DMS153 (cell line): ENCODE measurements around the gene HS6ST1.

ENCODE experiments used
- DNase-seq: peaks from one replicate; lab custom pipeline; 2025; lab: John Stamatoyannopoulos, UW

Gene HS6ST1

GRCh38 chr2:128298846-128299507 lies 19.7 kb downstream of the HS6ST1 start:
- DNase-seq = no peak

- DNase-seq = no peak
Observed at GRCh38 chr2:128298286-128298685, 20.4 kb downstream of the HS6ST1 start.

DNA sequence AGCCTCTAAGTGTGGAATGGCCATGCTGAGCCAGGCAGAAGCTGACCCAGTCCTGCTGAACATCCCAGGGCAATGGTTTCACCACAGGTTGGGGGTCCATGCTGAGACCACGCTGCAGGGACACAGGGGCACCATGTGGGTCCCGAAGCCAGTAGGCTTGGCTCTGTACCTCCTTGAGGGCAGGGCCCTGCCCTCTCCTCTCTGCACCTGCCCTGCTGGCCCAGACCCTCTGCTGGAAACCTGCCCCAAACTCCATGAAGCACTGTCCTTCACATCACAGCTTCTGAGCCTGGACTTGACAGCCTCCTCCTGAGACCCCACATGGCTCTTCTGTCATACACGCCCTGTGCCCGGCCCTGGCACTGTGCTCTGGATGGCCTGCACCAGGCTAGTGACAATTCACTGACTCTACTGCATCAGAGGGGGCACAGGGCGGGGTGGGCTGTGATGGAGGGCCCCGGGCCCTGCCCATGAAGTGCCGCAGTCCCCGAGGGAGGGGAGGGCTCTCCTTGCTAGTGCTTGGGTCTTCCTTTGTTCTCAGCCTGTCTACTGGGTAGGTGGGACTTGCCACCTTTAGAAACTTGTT lies 24.7 kb downstream of the HS6ST1 start:
- no peak for DNase-seq

DNA sequence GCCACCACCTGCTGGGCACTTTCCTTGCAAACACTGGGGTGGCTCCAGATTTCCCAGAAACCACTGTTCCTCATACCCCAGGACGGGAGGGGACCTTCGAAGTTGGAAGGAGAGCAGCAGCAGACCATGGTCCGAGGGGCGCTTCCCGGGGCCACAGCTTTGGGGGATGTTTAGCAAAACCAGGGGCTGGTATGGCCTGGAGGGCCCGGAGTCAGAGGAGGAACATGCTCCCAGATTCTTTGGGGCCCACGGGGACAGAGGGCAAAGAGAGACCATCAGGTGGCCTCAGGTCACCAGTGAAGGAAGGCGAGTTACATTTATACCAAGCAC lies 25.3 kb downstream of the HS6ST1 start:
- DNase-seq = no peak

DNA sequence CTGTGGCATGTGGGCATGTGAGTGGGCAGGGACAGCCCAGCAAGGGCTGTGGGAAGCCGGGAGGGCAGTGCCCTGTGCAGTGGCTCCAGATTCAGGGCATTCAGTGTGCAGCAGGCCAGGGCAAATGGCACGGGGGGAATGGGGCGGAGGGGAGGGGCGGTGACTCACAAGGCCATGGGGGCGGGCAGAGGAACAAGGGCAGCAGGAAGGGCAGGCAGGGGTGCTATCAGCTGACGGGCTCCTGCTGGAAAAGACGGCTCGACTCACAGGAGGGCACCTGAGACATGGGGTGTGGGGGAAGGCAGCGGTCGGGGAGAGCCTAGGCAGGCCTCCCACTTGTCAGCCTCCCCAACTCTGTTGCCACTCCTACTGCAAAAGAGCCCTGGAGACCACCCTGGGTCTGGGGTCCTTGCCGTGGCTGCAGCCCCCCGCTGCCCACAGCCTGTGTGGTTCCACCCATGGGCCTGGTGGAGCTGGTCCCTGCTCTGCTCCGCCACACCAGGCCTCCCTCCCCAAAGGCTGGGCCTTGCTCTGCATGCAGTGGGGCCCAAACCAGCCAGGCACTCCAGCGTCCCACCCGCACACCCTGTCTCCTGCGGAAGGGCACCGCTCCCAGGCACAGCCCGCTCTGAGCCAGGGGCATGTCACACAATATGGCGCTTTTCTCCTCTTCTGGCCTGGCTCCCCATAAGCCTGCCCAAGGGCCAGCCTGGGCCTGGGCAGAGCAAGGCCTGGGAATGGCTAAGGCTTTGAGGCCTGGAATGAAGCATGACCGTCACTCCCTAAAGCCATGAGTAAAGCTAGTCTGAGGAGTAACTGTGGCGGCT lies 25.9 kb downstream of the HS6ST1 start:
- DNase-seq = no peak

GRCh38 chr2:128291844-128292598 lies 26.6 kb downstream of the HS6ST1 start:
- no peak for DNase-seq

DNA sequence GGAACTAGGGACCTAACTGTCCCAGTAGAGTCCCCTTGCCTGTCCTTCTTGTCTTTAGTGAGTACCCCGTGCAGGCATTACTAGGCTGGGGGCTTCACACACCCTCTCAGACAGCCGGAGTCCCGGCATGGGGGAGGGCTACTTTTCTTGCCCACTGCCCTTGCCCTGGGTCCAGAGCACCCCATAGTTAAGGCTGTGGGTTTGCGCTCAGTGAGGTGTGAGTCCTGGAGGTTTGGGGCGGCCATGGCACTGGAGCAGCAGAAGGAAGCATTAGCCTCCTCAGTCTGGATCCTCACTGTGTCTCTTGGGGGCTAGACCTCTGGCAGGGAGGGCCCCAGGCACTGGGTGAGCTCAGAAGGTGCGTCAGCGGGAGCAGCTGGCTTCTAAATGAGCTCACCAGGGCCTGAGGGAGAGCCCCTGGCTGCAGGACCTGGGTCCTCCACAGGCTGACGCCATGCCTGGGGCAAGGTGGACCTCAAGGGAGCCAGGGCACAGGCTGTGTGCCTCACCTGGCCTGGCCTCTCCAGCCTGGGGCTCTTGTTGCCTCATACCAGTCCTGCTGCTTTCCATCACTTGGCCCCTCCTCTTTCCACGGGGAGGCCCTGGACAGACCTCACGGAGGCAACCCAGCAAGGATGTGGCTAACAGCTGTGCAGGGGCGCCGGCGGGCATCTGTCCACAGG lies 27.4 kb downstream of the HS6ST1 start:
- no peak for DNase-seq

DNA sequence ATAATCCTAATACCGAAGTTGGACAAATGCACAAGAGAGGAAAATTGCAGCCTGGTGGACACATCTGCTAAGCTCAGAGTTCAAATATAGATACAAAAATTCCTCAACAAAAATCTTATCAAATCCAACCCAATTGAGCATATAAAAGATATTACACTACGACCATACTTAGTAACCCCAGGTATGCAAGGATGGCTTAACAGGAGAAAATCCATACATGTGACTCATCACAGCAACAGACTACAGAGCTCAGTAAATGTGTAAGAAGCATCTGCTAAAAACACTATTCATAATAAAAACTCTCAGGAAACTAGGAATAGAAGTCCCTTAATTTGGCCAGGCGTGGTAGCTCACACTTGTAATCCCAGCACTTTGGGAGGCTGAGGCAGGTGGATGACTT lies 28.3 kb downstream of the HS6ST1 start:
- DNase-seq = no peak

GRCh38 chr2:128289439-128289838 lies 29.2 kb downstream of the HS6ST1 start:
- no peak for DNase-seq

DNA sequence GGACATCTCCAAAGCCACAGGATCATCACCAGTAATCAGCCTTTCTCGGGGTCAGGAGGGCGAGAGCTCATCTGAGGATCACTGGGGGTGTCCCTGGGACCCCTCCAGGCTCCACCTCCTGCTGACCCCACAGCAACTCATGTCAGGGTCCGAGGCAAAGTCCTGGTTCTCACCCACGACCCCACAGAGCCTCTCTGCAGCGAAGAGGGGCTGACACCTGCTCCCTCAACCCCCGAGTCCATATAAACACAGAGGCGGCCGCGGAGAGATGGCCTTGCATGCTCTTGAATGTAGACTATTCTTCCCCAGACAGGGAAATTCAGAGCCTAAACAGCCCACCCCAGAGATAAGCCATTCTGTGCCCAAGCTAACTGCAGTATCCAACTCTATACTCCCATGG lies 29.9 kb downstream of the HS6ST1 start:
- DNase-seq = no peak

DNA sequence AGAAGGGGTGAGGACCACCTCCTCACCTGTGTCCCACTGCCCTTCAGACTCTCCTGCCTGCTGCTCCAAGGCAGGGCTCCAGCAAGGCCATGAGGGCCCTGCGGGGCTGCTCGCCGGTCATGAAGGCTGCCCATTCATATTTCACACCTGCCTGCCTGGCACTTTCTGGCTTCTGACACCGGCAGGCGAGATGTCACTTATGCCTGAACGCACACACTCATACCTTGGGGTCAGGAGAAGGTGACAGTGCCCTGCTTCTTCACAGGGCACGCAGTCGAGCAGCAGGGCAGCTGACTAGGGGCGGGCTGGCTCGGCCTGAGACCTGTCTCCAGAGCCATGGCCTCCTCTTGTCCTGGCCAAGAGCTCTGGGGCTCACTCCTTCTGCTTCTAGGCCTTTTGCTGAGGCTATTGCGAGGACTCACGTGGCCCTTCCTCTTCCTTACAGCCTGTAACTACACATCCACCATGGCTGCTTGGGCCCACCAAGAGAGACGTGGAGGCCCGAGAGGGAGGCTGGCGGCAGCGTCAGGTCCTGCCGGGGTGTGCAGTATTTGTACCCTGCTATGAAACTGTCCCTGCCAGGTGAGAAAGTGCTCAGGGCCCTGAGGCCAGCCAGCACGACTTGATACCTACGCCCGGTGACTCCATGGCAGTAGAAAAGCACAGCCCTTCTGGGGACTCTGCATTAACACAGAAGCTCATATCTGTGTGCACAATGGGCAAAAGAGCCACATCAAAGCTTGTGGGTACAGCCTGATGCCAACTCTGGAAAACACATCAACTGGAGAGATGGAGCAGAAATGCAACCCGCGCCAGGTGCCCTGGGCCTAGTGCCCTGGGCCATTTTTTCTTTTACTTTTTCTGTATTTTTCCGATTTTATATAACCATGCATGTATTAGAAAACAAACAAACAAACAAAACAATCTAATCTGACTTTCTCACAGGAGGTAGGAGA lies 30.6 kb downstream of the HS6ST1 start:
- DNase-seq = no peak

GRCh38 chr2:128286905-128287779 lies 31.5 kb downstream of the HS6ST1 start:
- no peak for DNase-seq

DNA sequence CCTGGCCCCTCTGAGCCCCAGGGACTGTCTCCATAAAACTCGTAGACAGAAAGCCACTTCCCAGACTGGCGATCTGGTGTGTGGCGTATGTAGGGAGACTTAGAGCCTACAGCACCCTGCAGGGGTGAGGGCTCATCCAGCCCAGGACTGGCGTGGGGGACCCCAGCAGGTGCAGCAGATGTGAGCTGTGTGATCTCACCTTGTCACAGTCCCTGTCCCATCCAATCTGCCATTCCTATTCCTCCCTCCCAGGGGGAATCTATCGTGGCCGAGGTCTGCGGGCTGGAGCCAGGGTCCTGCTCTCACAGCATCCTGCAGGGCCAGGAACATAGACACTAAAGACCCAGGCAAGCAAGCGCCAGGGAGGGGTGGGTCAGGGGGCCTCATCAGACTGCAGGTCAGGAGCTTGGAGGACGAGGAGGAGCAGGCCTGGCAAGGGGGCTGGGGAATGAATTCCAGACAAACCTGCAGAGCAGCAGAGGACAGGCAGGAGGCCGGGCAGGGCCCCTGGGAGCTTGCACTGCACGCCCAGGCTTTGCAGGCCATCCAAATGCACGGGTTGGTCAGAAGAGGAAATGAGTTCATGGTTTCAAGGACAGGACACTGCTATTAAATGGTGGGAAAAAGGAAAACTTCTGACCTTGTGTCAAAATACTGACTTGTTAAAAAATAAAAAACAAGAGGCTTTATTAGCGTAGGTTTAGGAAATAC lies 32.5 kb downstream of the HS6ST1 start:
- no peak for DNase-seq

GRCh38 chr2:128285329-128285931 lies 33.2 kb downstream of the HS6ST1 start:
- DNase-seq = no peak

GRCh38 chr2:128284841-128285240 lies 33.8 kb downstream of the HS6ST1 start:
- DNase-seq = no peak

DNA sequence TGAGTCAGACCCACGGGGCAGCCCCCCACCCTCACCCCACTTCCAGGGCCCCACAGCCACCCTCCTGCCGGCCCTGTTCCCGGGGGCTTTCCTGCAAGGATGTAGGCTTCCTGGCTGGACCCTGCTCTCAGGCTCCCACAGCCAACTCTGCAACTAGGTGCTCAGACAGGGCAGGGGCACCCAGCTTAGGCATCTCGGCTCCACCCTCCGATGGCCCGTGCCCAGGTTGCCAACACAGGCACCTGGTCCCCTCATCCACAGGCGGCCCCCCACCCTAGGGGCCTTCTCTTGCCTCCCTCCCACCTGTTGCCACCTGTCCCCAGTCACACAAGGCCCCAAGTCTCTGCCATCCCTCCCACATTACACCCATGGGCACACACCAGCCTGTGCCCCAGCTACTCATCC lies 34.6 kb downstream of the HS6ST1 start:
- DNase-seq = no peak

DNA sequence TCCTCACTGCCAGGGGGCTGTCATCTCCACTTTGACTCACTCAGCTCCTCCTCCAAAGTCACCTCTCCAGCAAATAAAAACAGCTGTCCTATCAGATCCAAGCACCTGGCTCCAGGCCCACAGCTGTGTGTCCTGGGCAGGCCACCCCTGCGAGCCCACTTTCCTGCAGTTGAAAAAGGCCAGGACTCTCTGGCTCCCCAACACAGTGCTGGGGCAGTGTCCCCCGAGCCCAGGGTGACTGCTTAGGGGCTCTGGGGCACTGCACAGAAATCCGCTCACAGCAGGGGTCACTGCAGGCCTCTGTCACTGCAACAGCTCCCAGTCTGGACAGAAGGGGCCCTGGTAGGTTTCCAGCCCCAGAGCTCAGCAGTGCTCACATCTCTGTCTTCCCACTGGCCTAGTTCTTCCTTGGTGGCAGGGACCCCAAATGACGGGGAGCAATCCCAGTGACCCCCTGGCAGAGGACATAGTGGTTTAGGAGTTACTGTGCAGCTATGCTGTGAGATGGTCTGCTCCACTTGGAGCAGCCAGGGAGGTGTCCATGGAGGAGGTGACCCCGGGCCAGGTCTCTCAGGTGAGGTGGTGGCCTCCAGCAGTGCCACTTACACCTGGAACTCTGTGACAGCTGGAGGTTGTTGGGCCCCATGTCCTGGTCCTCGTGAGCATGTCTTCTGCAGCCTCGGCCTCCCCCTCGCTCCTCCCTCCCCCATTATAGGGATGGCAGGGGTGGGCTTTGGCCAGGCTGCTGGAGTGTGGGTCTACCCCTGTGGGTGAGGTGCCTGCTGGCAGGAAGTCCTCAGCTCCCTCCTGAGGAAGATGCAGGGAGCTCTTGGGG lies 35.5 kb downstream of the HS6ST1 start:
- no peak for DNase-seq
